ENCODE data around the gene PTTG2. TPM values are rescaled to one million over a fixed set of nuclear protein-coding genes. Genes with fewer than 3 reads are reported as not detected.

The PTTG2 gene
- total RNA-seq, 3 donors from 2014 or later: 1.3 TPM; not detected in 2

DNA sequence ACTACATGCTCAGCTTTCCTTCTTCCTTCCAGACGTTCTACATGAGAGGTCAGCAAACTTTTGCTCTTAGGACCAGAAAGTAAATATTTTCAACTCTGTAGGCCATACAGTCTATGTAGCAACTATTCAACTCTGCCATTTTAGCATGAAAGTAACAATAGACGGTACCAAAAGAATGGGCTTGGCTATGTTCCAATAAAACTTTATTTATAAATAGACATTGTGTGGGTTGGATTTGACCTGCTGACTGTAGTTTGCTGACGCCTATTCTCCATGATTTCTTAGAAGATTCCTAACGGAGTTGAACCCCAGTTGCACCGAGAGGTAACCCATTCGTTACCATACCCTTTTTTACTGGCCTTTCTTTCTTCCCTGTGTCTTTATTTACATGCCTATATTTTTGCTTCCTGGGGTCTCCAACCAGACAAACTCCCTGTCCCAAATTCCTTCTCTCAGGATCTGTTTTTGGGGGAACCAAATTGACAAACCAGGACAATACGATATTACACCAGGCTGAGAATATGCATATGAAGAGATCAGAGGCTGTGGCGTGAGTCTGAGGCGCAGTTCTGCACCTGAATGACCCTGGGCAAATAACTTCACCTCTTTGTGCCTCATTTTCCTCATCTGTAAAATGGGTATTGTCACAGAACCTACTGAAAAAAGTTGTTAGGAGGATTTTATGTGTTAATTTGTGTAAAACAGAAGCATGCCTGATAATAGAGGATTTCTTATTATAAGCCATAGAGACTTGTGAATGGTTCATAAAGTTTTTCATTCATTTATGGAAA lies 10.4 kb upstream of the PTTG2 start:
- Histone ChIP-seq H3K27ac (no peak overlapping the region), H3K9me3 (no peaks in the 10 kb centered on the region), H3K27me3 (no peaks in the 10 kb centered on the region), H3K4me3 (no peak overlapping the region), H3K36me3 (no peaks in the 10 kb centered on the region), H3K4me1 (no peaks in the 10 kb centered on the region)
- intact Hi-C loops (cut with DNase I; ENCODE audit: low total_unique reads): no loop called here
- TF ChIP-seq, protein P1, sequence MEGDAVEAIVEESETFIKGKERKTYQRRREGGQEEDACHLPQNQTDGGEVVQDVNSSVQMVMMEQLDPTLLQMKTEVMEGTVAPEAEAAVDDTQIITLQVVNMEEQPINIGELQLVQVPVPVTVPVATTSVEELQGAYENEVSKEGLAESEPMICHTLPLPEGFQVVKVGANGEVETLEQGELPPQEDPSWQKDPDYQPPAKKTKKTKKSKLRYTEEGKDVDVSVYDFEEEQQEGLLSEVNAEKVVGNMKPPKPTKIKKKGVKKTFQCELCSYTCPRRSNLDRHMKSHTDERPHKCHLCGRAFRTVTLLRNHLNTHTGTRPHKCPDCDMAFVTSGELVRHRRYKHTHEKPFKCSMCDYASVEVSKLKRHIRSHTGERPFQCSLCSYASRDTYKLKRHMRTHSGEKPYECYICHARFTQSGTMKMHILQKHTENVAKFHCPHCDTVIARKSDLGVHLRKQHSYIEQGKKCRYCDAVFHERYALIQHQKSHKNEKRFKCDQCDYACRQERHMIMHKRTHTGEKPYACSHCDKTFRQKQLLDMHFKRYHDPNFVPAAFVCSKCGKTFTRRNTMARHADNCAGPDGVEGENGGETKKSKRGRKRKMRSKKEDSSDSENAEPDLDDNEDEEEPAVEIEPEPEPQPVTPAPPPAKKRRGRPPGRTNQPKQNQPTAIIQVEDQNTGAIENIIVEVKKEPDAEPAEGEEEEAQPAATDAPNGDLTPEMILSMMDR (IDR thresholded peaks at IDR 0.05): no peak
- no peak for TF ChIP-seq POLR2AphosphoS5 (IDR thresholded peaks at IDR 0.05)
- no peak for TF ChIP-seq POLR2A (IDR thresholded peaks at IDR 0.05)
- DNase-seq (ENCODE audit: low spot score in 2 of 2): no peak

DNA sequence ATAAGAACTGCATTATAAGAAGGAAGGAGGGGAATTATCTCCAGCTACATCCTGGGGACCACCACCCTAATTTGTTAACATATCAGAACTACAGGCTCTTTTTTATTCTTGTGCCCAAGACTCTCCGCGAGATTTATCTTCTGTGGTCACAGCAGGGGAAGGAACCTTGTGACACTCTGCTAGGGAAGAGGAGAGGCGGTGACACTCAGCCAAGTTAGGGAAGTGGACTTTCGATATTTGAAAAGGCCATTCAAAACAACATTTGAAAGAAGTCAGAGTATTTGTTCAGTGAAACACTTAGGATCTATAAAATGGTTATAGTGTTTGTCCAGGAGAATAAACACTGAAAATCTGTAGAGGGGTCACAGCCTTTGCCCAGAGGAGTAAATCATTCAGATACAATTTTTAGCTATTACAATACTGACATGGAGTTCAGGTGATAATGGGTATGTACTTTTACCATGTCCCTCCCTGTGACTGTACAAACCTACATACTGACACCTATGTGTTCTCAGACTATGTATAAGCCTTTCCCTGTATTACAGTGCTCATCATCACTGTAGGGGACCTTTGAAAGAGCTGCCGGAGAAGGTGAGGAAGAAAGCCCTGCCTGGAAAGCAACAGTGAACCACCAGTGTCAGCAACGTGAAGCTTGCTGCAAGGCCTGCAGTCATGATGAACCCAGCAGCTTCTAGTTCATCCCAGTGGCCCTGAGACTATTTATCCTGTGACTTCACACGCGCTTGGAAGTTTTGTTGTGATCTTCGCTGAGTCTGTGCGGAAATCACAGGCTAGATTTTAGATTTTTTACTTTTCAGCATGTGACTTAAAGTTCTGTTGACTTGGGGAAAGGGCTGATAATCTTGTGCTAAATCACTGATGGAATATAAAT lies 8.5 kb upstream of the PTTG2 start:
- H3K4me3 ChIP-seq: no peak overlapping the region
- intact Hi-C loops (cut with DNase I; ENCODE audit: low total_unique reads): no loop called here
- no peaks in the 10 kb centered on the region for H3K4me1 ChIP-seq
- H3K27me3 ChIP-seq: no peaks in the 10 kb centered on the region
- no peak for DNase-seq (ENCODE audit: low spot score in 2 of 2)
- no peaks in the 10 kb centered on the region for H3K36me3 ChIP-seq
- no peak overlapping the region for H3K27ac ChIP-seq
- TF ChIP-seq, protein P1 (IDR thresholded peaks at IDR 0.05): no peak
- no peaks in the 10 kb centered on the region for H3K9me3 ChIP-seq

DNA sequence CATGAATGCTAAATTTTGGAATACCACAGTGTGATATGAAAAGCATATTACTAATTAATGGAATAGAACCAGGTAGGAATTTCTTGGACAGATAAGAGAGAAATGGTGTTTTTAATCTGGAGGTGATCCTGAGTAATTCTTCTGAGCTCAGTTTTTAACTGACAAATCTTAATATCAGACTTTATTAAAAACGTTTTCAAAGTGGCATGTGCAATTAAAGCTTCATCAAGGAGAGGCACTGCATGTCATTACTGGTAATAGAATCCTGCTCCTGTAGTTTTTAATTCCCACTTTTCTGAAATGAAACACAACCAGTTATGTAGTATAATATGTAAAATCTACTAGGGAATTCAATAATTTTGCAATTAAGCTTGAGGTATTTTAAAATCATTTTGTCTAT lies 7.0 kb upstream of the PTTG2 start:
- intact Hi-C loops (cut with DNase I; ENCODE audit: low total_unique reads): no loop called here
- no peak for DNase-seq (ENCODE audit: low spot score in 2 of 2)
- TF ChIP-seq POLR2A (IDR thresholded peaks at IDR 0.05) (no peak), POLR2AphosphoS5 (IDR thresholded peaks at IDR 0.05) (no peak)
- TF ChIP-seq, protein P1 (IDR thresholded peaks at IDR 0.05): no peak
- Histone ChIP-seq H3K4me1 (no peaks in the 10 kb centered on the region), H3K4me3 (no peak overlapping the region), H3K9me3 (no peaks in the 10 kb centered on the region), H3K36me3 (no peaks in the 10 kb centered on the region), H3K27me3 (no peaks in the 10 kb centered on the region), H3K27ac (no peak overlapping the region)

DNA sequence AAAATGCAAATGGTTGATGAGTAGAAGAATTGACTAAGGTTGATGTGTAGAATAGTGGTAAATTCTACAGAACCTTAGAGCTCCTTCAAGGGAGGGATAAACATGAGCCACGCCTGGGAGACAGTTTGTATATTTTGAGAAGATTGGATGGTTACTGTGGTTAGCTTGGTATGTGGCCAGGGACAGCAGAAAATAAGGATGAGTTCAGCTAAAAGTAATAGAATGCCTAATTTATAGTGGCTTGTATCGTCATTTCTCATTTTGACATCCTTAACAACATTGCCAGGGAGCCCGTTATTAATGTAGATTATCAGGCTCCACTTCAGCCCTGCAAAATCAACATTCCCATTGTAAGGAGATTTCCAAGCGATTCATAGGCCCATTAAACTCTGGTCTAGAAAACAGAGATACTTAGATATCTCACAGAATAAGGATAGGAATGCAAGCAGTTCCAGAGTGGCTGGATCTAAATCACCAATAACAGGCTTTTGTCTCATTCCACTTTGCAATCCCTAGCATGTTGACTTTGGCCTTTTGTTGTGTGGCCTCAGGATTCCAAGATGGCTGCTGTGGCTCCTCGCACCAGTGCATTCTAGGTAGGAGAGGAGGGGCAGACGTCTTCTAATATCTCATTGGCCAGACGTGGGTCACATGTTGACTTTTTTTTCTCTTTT lies 6.4 kb upstream of the PTTG2 start:
- intact Hi-C loops (cut with DNase I; ENCODE audit: low total_unique reads): loop anchor here (2.0 kb wide), 1 partner anchor 51 kb away; no protein-coding TSS in a partner anchor
- Histone ChIP-seq H3K9me3 (no peaks in the 10 kb centered on the region), H3K4me3 (no peak overlapping the region), H3K27ac (no peak overlapping the region), H3K36me3 (no peaks in the 10 kb centered on the region), H3K27me3 (no peaks in the 10 kb centered on the region), H3K4me1 (no peaks in the 10 kb centered on the region)
- DNase-seq (ENCODE audit: low spot score in 2 of 2): no peak
- TF ChIP-seq POLR2AphosphoS5 (IDR thresholded peaks at IDR 0.05): no peak

DNA sequence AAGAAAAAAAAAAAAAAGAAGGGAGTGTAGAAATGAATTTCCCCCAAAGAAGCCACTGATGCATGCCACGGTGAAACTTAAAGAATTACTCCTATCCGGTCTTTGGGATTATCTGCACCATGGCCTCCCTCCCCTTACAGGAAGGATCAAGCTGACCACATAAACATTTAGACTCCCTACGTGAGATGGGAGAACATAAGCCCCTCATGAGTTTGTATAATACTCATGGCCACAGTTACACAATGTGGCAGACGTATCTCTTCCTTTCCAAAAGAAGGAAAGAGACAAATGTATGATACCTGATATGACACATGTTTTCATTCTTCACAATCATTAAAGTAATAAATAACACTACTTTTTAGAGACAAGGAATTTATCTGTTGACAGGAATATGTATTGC lies 3.3 kb upstream of the PTTG2 start:
- Histone ChIP-seq H3K4me1 (no peaks in the 10 kb centered on the region), H3K27ac (no peak overlapping the region), H3K27me3 (no peaks in the 10 kb centered on the region), H3K9me3 (no peaks in the 10 kb centered on the region), H3K36me3 (no peaks in the 10 kb centered on the region), H3K4me3 (no peak overlapping the region)
- intact Hi-C loops (cut with DNase I; ENCODE audit: low total_unique reads): no loop called here
- DNase-seq (ENCODE audit: low spot score in 2 of 2): no peak
- TF ChIP-seq POLR2A (IDR thresholded peaks at IDR 0.05): no peak
